CD4-positive, alpha-beta T cell treated with Interleukin-4 for 1 hour (primary cell): ENCODE results near the gene MEP1A.
A peak's percentile ranks its signal among the peaks of the same experiment; 100 is the strongest.

Experiments used
- DNase-seq, 2 donors: peaks; one replicate each; pipeline ENCODE4 v3.0.0-alpha.2; 2020 to 2022

The MEP1A gene

DNA sequence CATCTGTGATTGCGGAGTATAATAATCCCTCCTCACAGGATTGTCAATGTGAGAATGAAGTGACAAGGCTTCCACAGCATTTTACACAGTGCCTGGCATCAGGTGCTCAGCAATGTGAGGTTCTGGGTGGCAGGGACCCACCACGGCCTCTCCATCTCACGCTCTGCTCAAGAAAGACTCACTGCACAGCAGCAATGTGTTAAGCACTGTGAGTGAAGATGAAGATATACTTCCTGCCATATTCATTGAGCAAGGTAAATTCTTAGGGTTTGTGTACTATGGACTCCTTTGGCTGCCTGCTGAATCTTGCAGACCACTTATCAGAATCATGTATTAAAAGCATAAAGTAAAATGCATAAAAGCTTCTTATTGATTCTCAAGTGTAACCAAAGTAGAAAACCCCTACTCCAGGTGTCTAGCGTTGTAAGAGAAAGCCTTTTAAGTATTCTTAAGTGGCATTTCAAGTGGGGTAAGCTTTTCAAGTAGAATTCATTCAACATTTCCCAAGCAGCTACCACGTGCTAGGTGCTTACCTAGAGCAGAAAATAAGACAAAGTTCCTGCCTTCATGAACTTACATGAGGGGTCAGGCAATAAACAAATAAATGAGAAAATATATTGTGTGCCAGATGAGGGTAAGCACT, 17.0 kb upstream of the MEP1A start:
- DNase-seq, result no peak

DNA sequence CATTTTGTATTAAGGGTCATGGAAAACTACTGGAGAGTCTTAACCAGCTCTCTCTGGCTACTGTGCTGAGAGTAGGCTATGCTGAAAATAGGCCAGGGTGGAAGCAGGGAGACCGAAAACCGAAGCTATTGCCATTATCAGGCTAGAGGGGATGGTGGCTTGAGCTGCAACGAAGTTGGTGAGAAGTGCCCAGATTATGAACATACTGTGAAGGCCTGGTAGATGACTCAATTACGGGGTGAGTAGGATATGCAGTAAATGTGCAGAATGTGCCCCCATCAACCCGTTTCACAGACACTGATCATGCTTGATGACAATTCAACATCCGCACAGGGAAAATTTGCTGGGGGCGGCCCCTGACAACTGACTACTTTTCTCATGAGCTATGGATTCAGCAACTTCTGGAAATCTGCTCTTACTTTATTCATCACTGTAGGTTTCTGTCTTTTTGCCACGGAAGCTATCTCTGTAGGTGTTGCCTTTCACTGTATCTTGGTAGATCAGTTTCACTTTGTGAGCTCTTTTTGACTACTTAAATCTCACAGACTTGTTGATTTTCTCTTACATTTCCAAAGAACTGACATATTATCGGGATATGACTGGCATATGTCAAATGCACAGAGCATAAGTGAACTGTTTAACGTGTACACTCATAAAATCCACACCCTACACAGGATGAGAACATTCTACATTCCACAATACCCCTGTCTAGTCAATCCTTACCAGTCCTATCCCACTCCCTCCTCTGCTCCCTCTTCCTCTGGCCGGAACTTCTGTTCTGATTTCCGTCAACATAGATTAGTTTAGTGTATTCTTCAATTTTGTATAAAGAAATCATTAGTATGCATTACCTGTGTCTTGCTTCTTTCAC, 15.5 kb upstream of the MEP1A start:
- DNase-seq, result no peak

- DNase-seq, result peak in 1 of 2 donors; percentile 37
Observed at GRCh38 chr6:46781478-46782378, 11.5 kb upstream of the MEP1A start.

- DNase-seq, result no peak
Observed at GRCh38 chr6:46784535-46784934, 8.7 kb upstream of the MEP1A start.

- DNase-seq, result no peak
Observed at GRCh38 chr6:46787871-46788540, 5.2 kb upstream of the MEP1A start.

- DNase-seq, result no peak
Observed at GRCh38 chr6:46788791-46789190, 4.4 kb upstream of the MEP1A start.

DNA sequence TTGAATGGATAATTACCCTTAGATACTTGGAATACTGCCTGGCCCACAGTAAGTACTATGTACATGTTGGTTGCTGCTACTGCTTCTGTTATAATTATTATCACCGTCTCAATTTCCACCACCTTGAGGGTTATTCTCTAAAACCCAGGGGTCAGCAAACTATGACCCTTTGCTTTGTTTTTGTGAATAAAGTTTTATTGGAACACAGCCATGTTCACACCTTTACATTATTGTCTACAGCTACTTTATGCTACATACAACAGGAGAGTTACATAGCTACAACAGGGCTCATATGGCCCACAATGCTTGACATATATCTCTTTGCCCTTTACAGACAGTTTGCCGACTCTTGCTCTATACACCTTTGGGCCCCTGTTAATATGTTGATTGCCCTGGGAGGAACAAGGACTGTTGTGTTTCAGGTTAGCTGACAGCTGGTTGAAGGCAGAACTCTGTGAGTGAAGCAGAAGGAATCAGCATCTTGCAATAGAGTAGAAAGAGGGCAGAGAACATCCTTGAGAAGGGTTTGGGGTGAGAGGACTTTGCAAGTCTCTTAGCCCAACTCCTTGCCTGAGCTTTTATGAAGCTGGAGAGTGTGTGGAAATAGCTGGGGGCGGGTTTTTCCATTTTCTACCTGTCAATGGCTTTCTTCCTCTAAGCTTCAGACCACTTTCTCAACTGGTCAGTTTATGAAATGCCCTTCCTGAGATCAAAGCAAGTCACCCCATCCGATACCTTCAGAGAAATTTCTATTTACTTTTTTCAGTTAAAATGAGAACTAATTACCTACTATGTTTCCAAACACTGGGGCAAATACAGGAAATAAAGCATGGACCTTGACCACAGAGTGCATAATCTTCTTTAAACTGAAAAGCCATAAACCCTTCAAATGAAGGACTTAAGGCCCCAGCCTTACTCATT, 3.5 kb upstream of the MEP1A start:
- DNase-seq, result no peak

DNA sequence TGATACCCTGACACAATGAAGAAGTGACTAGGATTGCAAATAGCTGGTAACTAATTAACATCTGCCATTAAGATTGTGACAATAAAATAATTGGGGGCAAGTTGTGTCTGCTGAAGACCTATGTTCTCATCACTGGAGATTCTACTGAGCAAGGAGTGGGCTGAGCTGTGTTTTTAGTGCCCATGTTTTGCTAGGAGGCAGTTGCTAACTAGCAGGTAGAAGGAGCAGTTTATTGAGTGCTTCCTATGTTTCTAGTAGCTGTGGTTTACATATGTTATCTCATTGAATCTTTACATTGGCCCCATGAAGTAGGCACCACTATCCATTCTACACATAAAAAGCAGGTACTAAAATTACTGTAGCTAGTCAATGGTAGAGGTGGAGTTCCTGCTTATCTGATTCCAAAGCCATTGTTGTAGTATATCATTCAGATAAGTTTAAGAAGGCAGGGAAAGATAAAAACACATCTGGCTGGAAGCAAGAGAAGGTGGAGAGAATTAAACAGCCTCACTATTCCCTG, 2.8 kb upstream of the MEP1A start:
- DNase-seq, result no peak

GRCh38 chr6:46792635-46793034, 554 bp upstream of the MEP1A start:
- no peak for DNase-seq

DNA sequence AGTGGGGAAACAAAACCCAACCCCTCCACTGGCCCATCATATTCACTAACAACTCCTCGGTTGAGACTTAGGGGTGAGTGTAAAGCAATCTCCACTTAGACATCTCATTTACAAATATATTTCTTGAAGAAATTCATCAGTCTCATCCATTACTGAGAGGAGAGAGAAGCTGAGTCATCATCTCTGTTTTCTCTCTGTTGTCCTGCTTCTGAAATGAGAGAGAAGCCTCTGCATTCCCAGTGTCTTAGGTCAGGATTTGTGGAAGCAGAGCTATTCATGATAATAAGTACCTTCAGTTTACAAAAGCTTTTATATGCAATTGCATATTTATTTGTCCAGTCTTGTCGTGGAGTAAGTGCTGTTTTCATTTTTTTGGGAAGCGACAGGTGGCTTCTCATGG, 879 bp downstream of the MEP1A start:
- DNase-seq, result no peak

DNA sequence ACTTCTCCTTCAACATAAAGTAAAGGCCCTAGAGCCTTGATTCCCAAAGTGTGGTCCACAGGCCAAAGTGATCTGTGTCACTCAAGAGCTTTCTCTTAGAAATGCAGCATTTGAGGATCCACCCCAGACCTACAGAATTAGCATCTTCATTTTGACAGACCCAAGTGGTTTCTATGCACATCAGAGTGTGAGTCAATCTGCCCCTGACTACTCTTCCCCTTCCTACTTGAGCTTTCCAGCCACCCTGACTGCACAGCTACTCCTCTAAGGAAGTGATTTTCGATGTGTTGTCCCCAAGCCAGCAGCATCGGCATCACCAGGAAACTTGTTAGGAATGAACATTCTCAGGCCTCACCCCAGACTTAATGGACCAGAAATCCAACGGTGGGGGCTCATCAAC, 2.6 kb downstream of the MEP1A start:
- DNase-seq, result no peak

DNA sequence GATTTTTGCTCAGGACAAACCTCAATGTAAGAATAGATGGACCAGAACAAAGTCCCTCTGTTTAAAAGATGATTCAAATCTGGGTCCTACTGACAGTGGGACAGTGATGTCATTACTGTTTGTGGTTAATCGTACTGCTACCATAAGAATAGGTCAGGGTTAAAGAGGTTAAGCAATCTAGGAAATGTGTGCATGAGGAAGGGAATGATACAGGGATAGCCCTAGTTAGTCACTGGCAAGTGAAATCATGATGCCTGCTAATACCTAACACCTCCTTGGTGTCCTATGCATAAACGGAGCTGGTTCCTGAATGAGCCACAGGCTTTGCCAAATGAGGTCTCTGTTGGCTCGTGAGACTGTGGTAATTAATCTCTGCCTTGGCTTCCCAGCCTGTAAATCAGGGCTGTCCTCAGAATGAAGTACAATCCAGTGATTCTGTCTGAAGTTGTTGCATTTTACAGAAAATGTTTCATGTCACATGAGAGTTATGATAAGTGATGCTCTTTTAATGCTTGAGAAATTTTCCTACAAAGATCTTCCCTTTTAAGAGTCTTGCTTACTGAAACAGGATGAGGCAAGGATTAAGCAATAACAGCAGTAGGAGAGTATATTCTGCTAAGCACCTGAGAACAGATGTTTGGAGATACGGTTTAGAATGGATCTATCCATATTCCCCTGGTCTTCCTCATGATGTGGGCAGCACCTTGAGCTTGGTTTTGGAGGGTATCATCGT, 3.8 kb downstream of the MEP1A start:
- no peak for DNase-seq

GRCh38 chr6:46799657-46800056, 6.5 kb downstream of the MEP1A start:
- no peak for DNase-seq

- no peak for DNase-seq
Observed at GRCh38 chr6:46808806-46809205, 15.6 kb downstream of the MEP1A start.

DNA sequence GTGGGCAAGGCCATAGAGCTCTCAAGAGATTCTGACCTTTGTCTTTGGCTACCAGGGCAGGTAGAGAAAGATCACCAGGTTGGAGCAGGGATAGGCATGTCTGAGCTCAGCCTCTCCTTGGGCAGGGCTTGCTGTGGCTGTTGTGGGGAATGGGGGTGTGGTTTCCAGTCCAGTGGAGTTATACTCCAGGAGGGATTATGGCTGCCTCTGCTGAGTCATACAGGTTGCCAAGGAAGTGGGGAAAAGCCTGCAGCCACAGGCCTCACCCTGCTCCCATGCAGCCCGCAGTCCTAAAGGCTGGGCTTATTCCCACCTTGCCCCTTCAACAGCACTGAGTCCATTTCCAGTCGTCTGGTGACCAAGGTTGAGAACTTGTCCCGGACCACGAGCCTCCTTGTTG, 21.9 kb downstream of the MEP1A start:
- DNase-seq, result no peak

- DNase-seq, result no peak
Observed at GRCh38 chr6:46816626-46817025, 23.4 kb downstream of the MEP1A start.

- DNase-seq, result no peak
Observed at GRCh38 chr6:46819561-46819960, 26.4 kb downstream of the MEP1A start.

- DNase-seq, result no peak
Observed at GRCh38 chr6:46821458-46821881, 28.3 kb downstream of the MEP1A start.

DNA sequence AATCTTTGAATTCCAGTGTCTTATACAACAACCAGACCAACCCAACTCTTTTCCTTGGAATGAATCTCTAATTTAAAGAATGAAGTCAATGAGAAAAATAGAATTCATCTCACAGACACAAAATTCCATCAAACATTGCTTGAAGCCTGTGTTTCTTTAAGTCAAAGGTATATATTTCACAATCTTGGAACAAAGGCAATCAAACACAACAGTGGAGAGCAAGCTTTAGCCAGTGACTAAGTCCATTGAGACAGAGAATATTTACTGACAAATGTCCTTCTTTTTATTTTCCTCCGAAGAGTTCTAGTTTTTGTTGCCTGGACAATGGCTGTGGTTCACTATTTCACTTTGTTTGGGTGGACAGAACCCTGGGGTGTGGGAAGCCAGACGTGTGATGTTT, 35.8 kb downstream of the MEP1A start:
- DNase-seq, result no peak

DNA sequence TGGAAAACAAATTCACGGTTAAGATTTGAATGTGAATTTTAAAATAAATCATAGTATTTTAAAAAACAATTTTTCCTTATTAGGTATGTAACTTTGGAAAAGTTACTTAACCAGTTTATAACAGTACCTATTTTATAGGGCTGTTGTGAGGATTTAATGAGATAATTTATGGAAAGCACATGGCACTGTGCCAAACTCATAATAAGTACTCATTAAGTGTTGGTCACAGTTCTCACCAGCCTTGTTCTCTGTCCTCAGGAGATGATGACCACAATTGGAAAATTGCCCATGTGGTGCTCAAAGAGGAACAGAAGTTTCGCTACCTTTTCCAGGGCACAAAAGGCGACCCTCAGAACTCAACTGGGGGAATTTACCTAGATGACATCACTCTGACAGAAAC, 39.6 kb downstream of the MEP1A start:
- DNase-seq, result no peak
